NCI-H69 (cell line): Measurements from ENCODE around the gene CD160.
"Not testable (repeated sequence)": the region's sequence is repeated elsewhere in the genome, so short reads cannot be mapped to it uniquely, and the experiment has no call there.

Experiments
- DNase-seq: peaks from one replicate; lab custom pipeline; 2025; lab: John Stamatoyannopoulos, UW

CD160 gene

DNA sequence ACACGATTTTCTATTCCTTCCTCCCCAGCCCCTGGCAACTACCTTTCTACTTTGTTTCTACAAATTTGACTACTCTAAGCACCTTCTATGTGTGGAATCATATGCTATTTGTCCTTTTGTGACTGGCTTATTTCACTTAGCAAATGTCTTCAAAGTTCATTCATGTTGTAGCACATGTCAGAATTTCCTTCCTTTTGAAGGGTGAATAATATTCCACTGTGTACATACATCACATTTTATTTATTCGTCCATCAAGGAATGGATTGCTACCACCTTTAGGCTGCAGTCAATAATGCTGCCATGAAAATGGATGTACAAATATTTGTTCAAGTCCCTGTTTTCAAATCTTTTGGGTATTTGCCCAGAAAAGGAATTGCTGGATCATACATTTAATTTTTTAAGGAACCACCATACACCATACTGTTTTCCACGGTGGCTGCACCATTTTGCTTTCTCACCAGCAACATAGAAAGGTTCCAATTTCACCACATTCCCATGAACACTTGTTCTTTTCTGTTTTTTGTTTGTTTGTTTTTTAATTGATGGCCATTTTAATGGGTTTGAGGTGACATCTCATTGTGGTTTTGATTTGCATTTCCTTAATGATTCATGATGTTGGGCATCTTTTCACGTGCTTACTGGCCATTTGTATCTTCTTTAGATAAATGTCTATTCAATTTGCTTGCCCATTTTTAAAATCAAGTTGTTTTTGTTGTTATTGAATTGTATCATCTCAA lies 8.8 kb upstream of the CD160 start:
- DNase-seq = no peak

DNA sequence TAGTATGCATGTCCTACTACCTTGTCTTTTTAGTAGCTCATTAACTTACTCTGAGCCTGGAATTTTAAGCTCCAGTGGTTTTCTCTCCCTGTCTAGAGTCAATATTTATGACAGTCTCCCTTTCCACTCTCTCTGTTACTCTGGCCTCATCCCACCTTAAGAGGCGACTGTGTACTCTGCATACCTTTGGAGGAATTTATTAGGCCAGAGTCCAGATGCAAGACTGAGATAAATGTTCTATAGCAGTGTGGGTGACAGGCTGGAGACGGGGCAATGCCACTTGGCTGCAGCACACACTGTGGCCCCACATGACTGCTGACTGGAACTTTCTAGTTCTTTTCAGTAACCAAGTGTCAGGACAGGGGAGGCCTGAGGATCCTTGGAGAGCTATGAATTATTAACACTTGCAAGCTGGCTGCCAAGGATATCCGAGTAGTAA lies 8.1 kb upstream of the CD160 start:
- DNase-seq = no peak

DNA sequence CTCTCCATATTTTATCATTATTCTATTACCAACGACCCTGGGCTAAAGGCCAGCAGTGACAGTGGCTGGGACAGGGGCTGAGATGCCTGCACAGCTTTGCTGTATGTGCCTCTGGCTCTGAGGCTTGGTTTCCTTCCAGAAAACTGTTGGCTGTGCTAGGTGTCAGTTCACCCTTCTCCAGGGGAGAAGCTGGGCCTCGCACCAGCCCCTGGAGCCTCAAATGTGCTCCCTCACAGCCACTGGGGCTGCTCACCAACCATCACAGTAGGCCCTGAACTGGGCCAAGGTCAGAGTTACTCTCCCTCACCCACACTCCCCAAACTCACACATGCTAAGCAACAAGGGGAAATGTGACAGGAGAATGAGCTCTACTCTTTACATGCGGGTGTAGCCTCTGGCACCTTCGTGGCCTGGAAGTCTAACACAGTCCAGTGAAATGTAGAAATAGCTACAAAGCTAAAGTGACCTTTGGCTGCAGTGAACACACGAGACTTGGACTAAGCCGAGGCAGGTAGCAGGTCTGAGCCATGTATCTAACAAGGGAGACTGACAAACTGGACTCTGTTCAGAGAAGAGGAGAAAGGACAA lies 4.7 kb upstream of the CD160 start:
- no peak for DNase-seq

DNA sequence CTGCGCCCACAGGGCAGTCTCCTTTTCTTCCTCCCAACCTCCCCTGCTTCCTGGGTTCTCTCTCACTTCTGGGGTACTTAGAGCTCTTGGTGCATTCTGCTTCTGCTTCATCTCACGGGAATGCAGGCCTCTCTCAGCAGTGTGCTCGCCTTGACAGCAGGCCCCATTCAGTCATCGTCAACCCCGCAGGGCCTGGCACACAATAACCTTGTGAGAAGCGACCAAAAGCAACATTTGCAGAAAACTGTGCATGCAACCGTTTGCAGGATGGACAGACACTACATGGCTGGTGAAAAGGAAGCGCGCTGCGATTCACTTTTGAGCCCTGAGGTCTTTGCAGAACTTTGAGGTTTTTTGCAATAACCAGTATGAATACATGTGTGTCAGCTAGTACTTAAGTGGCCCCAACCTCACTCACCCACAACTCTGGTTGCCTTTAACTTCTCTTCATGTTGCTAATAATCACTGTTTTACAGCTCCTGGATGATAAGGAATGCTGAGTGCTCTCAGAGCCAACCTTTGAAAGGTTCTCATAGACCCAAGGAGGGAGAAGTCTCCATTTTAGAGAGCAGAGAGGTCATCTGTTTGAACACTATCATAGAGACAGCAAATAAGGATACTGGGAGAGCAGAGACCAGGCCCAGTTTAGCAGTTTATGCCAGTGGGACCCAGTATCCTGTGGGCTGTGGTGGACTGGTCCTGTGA lies 2.5 kb upstream of the CD160 start:
- DNase-seq = no peak

DNA sequence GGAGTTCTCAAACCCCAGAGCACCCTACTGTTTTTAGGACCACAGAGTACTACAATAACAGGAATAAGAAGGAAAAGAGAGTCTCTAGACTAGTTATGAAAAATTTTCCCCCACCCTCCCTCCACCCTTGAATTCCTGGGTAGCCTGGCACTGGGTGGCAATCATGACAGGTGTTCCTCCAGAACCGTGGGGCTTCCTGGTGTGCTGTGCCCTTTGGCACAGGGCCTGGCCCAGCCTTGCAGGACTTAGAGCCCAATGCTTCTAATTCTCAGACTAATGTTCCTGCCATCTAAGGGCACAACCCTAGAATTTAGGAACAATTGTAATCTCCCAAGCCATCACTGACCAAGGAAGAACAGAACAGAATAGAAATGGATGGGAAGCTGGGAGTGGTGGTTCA lies 1.5 kb upstream of the CD160 start:
- DNase-seq = no peak

DNA sequence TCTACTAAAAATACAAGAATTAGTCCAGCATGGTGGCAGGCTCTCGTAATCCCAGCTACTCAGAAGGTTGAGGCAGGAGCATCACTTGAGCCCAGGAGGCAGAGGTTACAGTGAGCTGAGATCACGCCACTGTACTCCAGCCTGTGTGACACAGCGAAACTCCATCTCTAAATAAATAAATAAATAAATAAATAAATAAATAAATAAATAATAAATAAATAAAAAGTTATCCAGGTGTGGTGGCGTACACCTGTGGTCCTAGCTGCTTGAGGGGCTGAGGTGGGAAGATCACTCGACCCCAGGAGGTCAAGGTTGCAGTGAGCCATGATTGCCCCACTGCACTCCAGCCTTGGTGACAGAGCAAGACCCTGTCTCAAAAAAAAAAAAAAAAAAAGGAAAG lies 834 bp upstream of the CD160 start:
- not testable (repeated sequence) for DNase-seq

DNA sequence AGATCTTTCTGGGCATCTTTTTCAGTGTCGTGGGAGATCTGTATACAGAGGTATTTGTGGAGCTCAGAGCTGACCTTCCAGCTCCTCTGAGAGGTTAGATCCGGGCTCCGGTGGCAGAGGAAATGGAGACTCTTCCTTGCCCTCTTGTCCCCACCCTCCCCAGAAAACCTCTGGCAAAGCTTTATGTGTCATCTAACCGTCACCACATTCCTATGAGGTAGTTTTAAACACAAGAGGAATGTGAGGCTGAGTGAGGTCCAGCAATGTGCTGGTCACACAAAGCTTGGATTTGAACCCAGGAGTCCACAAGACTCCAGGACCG lies 1.2 kb downstream of the CD160 start:
- no peak for DNase-seq

DNA sequence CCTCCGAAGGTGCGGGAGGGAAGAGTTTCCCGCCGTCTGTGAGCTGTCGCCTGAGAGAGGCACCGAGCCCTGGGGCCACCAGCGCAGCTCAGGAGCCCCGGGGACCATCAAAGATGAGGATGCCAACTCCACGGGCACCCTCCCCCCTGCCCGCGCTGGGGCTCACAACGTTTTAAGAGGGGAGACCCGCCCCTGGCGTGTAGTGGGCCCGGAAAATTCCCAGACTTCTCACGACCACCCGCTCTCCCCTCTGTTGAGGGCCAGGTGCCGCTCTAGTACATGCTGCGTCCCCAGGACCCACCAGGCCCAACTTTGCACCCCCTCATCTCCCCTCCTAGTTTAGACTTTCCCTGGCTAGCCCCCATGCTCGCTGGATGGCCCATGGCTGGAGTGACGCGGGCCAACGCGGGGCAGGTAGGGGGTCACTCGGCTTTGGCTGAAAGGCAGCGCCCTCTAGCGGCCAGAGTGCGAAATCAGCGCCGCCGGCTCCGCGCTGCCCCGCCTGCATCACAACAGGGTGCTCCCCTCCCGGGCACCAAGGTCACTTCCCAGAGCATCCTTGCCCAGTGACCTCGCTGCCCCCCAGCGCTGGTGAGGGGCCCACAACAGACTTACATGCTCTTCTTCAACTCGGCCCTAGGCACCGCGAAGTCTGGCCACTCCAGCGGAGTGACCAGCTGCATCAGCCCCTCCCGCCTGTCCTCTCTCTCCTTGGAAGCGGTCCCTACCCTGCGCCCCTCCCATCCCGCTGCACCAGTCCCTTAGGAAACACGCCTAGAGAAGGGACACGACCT lies 1.8 kb downstream of the CD160 start:
- DNase-seq = peak; percentile 76

DNA sequence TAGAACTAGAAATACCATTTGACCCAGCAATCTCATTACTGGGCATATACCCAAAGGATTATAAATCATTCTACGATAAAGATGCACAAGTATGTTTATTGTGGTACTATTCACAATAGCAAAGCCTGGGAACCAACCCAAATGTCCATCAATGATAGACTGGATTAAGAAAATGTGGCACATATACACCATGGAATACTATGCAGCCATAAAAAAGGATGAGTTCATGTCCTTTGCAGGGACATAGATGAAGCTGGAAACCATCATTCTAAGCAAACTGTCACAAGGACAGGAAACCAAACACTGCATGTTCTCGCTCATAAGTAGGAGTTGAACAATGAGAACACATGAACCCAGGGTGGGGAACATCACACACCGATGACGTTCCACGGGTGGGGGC lies 6.9 kb downstream of the CD160 start:
- not testable (repeated sequence) for DNase-seq

DNA sequence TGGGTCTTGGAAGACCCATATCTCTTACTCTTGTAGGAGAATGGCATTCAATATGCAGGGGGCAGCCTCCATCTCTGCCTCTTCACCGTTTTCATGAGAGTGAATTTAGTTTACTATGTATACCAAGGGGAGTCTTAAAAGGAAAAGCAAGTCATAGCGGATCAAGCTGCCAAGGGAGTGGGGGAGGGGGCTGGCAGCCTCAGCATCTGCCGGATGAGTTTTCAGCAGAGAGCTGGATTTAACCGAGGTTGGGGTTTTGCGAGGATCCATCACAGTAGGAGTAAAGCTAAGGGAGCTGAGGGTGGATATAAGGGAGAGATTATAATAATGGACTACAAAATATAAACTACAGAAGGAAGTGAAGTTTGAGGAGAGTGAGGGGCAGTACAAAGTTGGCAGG lies 9.9 kb downstream of the CD160 start:
- DNase-seq = no peak

DNA sequence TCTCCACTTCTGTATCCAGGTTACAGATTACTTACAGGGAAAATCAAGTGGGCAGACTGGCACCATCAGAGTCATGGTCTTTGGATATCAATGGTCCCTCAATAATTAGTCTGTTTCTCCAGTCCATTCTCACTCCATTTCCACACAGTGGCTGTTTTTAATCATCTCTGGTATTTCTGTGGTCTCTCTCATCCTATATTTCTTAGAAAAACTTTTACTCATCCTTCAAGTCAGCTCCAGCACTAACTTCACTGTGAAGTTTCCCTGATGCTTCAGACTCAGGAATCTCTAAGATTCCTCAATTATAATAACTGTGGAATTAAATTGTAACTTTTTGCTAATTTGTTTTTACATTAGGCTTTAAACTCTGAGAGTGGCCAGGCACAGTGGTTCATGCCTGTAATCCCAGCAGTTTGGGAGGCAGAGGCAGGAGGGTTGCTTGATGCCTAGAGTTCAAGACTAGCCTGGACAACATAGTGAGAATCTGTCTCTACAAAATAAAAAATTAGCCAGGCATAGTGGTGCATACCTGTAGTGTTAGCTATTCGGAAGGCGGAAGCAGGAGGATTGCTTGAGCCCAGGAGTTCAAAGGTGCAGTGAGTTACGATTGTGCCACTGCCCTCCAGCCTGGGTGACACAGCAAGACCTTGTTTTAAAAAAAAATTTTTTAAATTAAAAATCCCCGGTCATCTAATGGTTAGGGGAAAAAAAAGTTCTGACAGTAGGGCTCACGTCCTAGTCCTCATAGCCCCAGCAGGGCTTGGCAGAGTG lies 10.6 kb downstream of the CD160 start:
- DNase-seq = no peak

DNA sequence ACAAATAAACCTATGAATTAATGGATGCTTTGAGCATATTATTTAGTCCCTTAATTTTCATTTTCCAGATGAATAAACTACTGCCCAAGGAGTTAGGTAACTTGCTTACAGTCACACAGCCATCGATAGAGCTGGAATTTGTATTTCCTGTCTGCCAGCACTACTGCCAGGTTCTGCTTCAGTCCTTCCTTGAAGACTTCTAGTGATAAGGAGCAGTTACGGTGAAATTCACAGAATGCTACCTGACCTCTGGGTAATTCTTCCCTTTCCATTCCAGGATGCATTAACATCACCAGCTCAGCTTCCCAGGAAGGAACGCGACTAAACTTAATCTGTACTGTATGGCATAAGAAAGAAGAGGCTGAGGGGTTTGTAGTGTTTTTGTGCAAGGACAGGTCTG lies 11.2 kb downstream of the CD160 start:
- DNase-seq = no peak

DNA sequence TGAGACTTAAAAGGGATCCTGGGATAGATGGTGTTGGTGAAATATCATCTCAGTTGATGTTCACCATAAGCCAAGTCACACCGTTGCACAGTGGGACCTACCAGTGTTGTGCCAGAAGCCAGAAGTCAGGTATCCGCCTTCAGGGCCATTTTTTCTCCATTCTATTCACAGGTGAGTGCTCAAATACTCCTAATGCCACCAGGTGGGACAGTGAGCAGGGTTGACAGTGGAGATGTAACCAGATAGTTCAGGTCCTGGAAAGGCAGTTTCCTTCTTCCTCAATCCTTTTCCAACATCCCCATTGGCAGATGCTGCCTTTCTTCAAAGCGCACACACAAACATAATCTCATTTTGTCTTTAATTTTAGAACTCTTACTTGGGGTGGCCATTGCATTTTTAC lies 11.6 kb downstream of the CD160 start:
- no peak for DNase-seq

DNA sequence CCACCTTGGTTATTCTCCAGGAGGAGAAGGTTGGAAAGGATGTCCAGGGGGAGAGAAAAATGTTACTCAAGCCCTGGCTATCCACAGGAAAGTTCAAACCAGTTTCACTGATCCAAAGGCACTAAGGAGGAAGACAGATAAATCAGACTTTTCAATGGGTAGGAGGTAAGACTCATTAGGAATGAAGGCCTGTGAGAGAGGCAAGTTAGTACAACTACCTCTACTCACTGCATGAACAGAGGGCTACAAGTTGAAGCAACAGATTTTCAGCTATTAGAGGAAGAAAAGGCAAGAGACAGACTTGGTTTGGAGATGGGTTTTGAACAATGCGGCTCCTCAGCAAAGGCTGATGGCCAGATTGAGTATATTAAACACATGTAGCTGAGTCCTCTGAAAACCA lies 16.9 kb downstream of the CD160 start:
- DNase-seq = no peak

DNA sequence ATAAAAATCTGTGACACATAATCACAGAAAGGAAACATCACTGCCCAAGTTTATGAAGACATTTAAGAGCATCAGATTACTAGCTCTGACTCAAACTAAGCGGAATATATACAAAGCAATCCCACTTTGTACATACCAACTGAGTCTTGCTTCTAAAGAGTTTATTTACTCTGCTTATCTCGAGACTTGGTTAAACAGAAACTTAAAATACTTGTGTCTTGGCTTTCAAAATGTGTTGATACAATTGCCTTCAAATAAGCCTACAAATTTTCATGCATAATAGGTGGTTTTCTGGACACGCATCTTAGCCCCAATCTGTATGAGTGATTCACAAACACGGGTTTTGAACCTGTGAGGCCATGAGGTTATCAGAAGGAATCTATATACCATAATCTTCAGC lies 21.0 kb downstream of the CD160 start:
- DNase-seq = no peak

DNA sequence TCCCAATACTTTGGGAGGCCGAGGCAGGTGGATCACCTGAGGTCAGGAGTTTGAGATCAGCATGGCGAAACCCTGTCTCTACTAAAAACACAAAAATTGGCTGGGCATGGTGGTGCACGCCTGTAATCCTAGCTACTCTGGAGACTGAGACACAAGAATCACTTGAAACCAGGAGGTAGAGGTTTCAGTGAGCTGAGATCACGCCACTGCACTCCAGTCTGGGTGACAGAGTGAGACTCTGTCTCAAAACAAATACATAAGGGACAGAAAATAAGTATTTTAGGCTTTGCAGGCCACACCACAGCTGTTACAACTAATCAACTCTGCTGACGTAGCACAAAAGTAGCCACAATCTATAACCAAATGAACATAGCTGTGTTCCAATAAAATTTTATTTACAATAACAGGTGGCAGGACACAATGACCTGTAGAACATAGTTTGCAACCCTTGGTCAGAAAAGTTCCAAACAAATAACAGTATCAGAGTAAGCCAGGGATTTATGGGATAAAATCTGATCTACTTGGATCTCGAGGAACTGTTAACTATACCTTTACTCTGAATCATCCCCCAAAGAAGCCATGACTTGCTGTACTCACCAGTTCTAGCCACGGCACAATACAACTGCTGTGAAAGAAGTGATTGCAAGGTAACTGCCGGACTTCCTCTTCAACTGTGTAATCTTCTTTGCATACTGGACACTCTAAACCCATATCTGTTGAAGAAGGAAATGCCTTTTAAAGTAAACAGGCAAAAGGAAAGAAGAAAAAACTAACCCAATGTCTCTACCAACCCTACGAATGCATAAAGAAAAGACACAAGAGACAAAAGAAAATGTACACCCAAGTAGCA lies 28.3 kb downstream of the CD160 start:
- no peak for DNase-seq

DNA sequence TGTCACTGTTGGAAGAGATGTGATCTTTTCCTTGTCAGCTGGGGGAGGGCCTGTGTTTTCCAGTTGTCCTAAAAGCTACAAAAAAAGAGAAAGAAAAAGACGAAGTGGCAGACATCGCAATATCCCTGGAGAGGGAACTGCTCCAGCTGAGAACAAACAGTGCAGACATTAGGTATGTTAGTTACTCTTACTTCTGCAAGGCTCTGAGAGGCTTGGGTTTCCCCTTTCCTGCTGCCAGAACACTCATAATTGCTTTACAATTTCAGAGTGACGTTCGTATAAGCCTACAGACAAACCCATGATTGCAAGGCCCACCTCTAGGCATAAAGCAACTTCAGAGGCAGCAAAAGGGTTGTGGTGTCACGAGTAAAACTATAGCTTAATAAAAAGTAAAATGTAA lies 31.1 kb downstream of the CD160 start:
- no peak for DNase-seq

DNA sequence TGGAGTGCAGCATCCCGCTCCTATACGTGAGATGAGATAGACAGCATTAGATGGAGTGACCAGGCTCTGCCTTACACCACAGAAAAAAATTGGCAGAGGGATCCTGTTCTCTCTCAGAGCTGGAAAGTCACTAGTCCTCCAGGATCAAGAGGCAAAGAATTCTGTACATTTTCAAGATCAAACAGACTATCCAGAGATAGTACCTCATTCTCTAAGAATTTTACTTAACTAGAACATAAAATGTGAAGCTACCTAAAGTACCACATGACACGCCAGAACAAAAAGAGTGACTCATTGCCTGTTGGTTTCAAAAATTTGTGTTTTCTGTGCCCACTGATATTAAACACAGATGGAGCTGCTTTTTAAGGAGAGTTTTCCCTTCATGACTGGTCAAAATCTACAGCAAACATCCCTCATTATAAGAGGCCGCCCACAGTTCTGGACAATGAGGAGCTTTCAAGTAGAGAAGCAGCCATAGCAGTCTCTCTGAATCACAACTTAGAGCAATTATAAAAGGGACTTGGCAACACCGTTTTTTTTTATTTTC lies 32.3 kb downstream of the CD160 start:
- DNase-seq = no peak

DNA sequence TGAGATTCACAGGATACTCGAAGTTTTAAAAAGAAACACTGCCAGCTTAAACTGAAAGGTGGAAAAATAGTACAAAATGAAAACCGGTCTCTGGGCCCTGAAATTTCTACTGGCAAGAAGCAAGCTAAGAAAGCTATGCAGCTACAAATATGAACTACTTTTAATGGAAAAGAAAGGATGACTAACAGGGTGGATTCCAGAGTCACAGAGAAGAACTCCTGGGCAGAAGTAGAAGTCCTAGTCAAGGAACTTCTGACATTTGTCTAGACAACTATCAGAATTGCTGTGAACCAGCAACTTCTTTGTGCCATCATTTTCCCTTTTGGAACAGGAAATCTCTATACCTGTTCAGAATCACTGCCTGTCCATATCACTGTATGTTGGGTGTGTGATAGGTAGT lies 38.1 kb downstream of the CD160 start:
- no peak for DNase-seq

DNA sequence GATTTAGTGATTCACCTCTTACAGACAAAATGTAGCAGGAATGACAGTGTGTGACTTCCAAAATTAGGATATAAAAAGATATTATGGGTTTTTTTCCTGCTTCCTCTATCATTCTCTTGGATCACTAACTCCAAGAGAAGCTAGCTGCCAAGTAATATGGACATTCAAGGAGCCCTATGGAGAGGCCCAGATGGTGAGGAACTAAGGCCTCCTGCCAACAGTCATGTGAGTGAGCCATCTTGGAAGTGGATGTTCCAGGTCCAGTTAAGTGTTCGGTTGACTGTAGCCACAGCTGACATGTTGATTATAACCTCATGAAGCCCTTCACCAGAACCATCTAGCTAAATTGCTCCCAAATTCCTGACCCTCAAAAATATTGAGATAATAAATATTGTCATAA lies 38.8 kb downstream of the CD160 start:
- DNase-seq = no peak

DNA sequence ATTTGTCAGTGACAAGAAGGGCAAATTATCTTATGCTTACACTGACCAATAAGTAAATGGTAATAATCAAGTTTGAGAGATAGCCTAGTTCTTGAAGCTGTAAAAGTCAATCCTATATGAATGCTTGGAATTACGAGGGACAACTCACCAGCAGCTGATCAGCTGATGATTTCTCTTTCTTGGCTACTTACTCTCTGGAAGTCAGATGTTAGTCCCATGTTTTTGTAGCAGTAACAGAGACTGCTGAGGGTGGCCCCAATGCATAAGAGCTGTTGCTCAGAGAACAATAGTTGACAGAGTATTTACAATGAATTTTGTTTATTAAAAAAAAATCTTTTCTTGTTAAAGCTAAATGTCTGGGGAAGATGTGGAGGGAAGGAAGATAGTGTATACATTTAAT lies 39.3 kb downstream of the CD160 start:
- no peak for DNase-seq
